Tibial nerve (tissue), 4 donors: ENCODE results near the gene SERTAD1. TPM values are rescaled to one million over a fixed set of nuclear protein-coding genes. Genes with fewer than 3 reads are reported as not detected.

ENCODE experiments used
- DNase-seq, 2 donors: peaks; one replicate each; pipeline ENCODE4 v3.0.0-alpha.2; 2019; ENCODE audit warnings: low spot score in 2 of 2
- H3K27ac ChIP-seq, 4 donors: fragments of 200-600 bp; sonication (generic) in 3 of 4; one replicate each; pipeline ENCODE4 v1.5.1; 2017 to 2019; ENCODE audit warnings: mild to moderate bottlenecking in 1 of 4
- H3K27me3 ChIP-seq, 2 donors: fragments of 200-600 bp; sonication (generic) in 1 of 2; one replicate each; pipeline versions ENCODE4 v1.5.1 to v1.6.0; 2017 to 2019
- H3K36me3 ChIP-seq, 3 donors: fragments of 200-600 bp; sonication (generic); one replicate each; pipeline ENCODE4 v1.5.1; 2018 to 2019
- H3K4me1 ChIP-seq, 4 donors: fragments of 200-600 bp; sonication (generic) in 3 of 4; one replicate each; pipeline ENCODE4 v1.5.1; 2017 to 2019
- H3K4me3 ChIP-seq, 4 donors: fragments of 200-600 bp; sonication (generic) in 3 of 4; one replicate each; pipeline ENCODE4 v1.5.1; 2017 to 2019; ENCODE audit warnings: mild to moderate bottlenecking in 1 of 4, moderate library complexity in 1 of 4
- H3K9me3 ChIP-seq, 4 donors: fragments of 200-600 bp; sonication (generic) in 3 of 4; one replicate each; pipeline ENCODE4 v1.5.1; 2017 to 2019
- EP300 ChIP-seq, 2 donors: sonication (generic); formaldehyde crosslinking; IDR thresholded peaks; one replicate each; pipeline ENCODE4 v1.6.1; 2017; ENCODE audit warnings: antibody characterized with exemption in 2 of 2, mild to moderate bottlenecking in 1 of 2
- POLR2A ChIP-seq, 2 donors: fragments of 450-650 bp; IDR thresholded peaks; one replicate each; pipeline ENCODE4 v1.6.1; 2017; ENCODE audit warnings: antibody characterized with exemption in 2 of 2, mild to moderate bottlenecking in 2 of 2, moderate library complexity in 2 of 2
- WGBS, 2 donors: methylation state at CpG; one replicate each; pipeline ENCODE4 v1.1.5; 2018; 5-methylcytosine and 5-hydroxymethylcytosine counted together
- small RNA-seq: library from RNA; depleted of rRNA; stranded (forward); fragments of <200 nt; gene quantifications from one replicate; pipeline ENCODE3, GENCODE V24; 2016
- total RNA-seq, 4 donors: library from RNA; depleted of rRNA; stranded (reverse); fragments of >200 nt; gene quantifications; one replicate each; pipeline ENCODE4 v1.1.0, GENCODE V29; 2016
- TF ChIP-seq, protein P1 (sequence below), 5 experiments: fragments of 200-600 bp in 3 of 5; fragments of 450-650 bp in 2 of 5; sonication (generic) in 3 of 5; IDR thresholded peaks; one replicate each; pipeline ENCODE4 v1.5.1; 2016 to 2019; ENCODE audit warnings: antibody characterized with exemption in 5 of 5, mild to moderate bottlenecking in 3 of 5, moderate library complexity in 2 of 5

SERTAD1 gene
- total RNA-seq, 4 donors from 2014 or later, result 18.9 to 22.2 (median 20.4) TPM

DNA sequence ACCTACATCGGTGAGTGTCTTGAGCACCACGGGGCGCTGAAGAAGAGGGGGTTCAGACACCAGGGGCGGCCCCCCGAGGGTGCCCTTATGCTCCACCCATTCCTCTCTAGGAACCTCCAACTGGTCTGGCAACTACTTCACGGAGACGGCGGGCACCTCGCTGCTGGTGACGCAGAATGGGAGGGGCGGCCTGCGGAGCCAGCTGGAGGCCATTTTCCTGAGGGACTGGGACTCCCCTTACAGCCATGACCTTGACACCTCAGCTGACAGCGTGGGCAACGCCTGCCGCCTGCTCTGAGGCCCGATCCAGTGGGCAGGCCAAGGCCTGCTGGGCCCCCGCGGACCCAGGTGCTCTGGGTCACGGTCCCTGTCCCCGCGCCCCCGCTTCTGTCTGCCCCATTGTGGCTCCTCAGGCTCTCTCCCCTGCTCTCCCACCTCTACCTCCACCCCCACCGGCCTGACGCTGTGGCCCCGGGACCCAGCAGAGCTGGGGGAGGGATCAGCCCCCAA, 47.9 kb downstream of the SERTAD1 start:
- H3K4me3 ChIP-seq, result no peak overlapping the region
- 87 to 92% methylated on average over 23 to 24 of the region's 25 CpGs for WGBS, 2 donors
- H3K4me1 ChIP-seq, result peaks cover 0 to 4% (median 0%) of the 10 kb centered on the region in 4 donors
- H3K36me3 ChIP-seq, result peaks cover 0 to 85% (median 4%) of the 10 kb centered on the region in 3 donors
- TF ChIP-seq EP300 (IDR thresholded peaks at IDR 0.05) (no peak), POLR2A (IDR thresholded peaks at IDR 0.05) (no peak)
- TF ChIP-seq, protein P1, sequence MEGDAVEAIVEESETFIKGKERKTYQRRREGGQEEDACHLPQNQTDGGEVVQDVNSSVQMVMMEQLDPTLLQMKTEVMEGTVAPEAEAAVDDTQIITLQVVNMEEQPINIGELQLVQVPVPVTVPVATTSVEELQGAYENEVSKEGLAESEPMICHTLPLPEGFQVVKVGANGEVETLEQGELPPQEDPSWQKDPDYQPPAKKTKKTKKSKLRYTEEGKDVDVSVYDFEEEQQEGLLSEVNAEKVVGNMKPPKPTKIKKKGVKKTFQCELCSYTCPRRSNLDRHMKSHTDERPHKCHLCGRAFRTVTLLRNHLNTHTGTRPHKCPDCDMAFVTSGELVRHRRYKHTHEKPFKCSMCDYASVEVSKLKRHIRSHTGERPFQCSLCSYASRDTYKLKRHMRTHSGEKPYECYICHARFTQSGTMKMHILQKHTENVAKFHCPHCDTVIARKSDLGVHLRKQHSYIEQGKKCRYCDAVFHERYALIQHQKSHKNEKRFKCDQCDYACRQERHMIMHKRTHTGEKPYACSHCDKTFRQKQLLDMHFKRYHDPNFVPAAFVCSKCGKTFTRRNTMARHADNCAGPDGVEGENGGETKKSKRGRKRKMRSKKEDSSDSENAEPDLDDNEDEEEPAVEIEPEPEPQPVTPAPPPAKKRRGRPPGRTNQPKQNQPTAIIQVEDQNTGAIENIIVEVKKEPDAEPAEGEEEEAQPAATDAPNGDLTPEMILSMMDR (IDR thresholded peaks at IDR 0.05), result no peak
- DNase-seq, result no peak
- H3K9me3 ChIP-seq, result no peaks in the 10 kb centered on the region
- H3K27ac ChIP-seq, result no peak overlapping the region
- H3K27me3 ChIP-seq, result no peaks in the 10 kb centered on the region

DNA sequence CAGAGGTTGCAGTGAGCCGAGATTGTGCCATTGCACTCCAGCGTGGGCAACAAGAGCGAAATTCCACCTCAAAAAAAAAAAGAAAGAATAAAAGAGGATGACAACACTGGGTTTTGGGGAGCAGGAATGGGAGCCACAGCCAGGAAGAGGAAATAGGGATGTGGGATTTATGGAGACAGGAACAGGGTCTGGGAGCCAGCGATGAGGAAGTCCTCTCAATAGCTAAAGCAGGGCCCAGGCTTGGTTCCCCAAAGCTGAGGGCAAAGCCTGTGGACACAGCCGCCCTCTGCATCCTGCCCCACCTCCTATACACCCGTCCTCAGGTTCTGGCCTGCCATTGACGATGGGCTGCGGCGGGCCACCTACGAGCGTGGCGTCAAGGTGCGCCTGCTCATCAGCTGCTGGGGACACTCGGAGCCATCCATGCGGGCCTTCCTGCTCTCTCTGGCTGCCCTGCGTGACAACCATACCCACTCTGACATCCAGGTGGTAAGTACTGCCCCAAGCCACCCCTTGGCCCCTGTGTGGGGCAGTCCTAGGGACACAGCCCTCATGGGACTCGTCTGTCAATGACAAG, 49.4 kb downstream of the SERTAD1 start:
- TF ChIP-seq EP300 (IDR thresholded peaks at IDR 0.05) (no peak), POLR2A (IDR thresholded peaks at IDR 0.05) (no peak)
- TF ChIP-seq, protein P1 (IDR thresholded peaks at IDR 0.05), result no peak
- WGBS, 2 donors, result 83 to 88% methylated on average over 17 of the region's 17 CpGs
- H3K36me3 ChIP-seq, result peaks cover 0 to 100% (median 4%) of the 10 kb centered on the region in 3 donors
- H3K27ac ChIP-seq, result no peak overlapping the region
- no peaks in the 10 kb centered on the region for H3K4me1 ChIP-seq
- no peak for DNase-seq
- H3K9me3 ChIP-seq, result no peaks in the 10 kb centered on the region
- no peaks in the 10 kb centered on the region for H3K27me3 ChIP-seq
- H3K4me3 ChIP-seq, result no peak overlapping the region

DNA sequence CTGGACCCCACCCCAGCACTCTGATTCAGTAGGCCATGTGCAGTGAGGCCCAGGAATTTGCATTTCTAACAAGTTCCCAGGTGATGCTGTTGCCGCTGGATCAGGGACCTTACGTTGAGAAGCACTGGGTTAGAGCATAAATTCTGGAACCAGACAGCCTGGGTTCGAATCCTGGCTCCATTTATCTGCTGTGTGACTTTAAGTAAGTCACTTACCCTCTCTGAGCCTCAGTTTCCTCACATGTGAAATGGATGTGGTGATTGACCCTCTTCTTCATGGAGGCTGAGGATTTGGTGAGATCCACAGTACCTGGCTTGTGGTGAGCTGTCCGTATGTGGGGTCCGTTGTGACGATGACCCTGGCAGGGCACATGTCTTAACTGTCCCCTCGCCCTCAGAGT, 51.7 kb downstream of the SERTAD1 start:
- 95 to 98% methylated on average over 7 of the region's 7 CpGs for WGBS, 2 donors
- Histone ChIP-seq H3K4me3 (no peak overlapping the region), H3K27ac (no peak overlapping the region), H3K4me1 (no peaks in the 10 kb centered on the region), H3K27me3 (no peaks in the 10 kb centered on the region), H3K36me3 (peaks cover 0 to 100% (median 4%) of the 10 kb centered on the region in 3 donors), H3K9me3 (no peaks in the 10 kb centered on the region)
- no peak for DNase-seq
- TF ChIP-seq, protein P1 (IDR thresholded peaks at IDR 0.05), result no peak
- TF ChIP-seq EP300 (IDR thresholded peaks at IDR 0.05), result no peak
- no peak for TF ChIP-seq POLR2A (IDR thresholded peaks at IDR 0.05)

DNA sequence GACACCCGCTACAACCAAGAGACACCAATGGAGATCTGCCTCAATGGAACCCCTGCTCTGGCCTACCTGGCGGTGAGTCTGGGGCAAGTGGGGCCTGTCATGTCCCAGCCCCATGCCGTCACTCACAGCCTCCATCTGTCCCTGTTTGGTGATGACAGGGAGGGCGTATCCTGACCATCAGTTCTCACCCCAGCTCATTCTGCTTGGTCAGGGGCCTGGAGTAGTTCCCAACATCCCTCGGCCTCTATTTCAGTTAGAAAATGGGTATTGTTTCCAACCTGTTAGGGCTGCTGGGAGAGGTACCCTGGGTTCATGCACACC, 54.0 kb downstream of the SERTAD1 start:
- H3K27me3 ChIP-seq, result no peaks in the 10 kb centered on the region
- TF ChIP-seq POLR2A (IDR thresholded peaks at IDR 0.05) (no peak), EP300 (IDR thresholded peaks at IDR 0.05) (no peak)
- TF ChIP-seq, protein P1 (IDR thresholded peaks at IDR 0.05), result no peak
- H3K4me3 ChIP-seq, result no peak overlapping the region
- no peaks in the 10 kb centered on the region for H3K9me3 ChIP-seq
- H3K36me3 ChIP-seq, result peaks cover 0 to 100% (median 4%) of the 10 kb centered on the region in 3 donors
- peaks cover 0 to 3% (median 0%) of the 10 kb centered on the region in 4 donors for H3K4me1 ChIP-seq
- no peak overlapping the region for H3K27ac ChIP-seq
- 89 to 100% methylated on average over 2 to 5 of the region's 5 CpGs for WGBS, 2 donors
- no peak for DNase-seq

Small RNAs within 50 kb of the gene (small RNA-seq; reads per million reads assigned to genes)
- gene RF00017, result not detected

Other genes starting within 250 kb of the SERTAD1 start
- gene MAP3K10, start 234.6 kb downstream of the SERTAD1 start, total RNA-seq, result 10 to 100 TPM; 12.7 to 24.6 (median 13.9) TPM
- under 1 TPM in 1 of 4 donors, not detected in 3; 0.84 TPM for gene TTC9B, start 207.6 kb downstream of the SERTAD1 start, total RNA-seq
- 1 to 10 TPM in 1 of 4 donors, not detected in 3; 2.7 TPM for gene CCNP, start 199.3 kb downstream of the SERTAD1 start, total RNA-seq
- 100 to 1,000 TPM in 3 of 4 donors, 10 to 100 TPM in 1; 93.3 to 161 (median 121) TPM for gene AKT2, start 140.6 kb downstream of the SERTAD1 start, total RNA-seq
- gene C19orf47, start 77.6 kb downstream of the SERTAD1 start, total RNA-seq, result 10 to 100 TPM in 3 of 4 donors, 1 to 10 TPM in 1; 4.7 to 27.0 (median 12.8) TPM
- gene PLD3, start 77.3 kb downstream of the SERTAD1 start, total RNA-seq, result 100 to 1,000 TPM; 259 to 352 (median 281) TPM
- under 1 TPM in 2 of 4 donors, not detected in 2; 0.39 to 0.60 TPM for gene HIPK4, start 35.8 kb downstream of the SERTAD1 start, total RNA-seq
- gene PRX, start 12.6 kb downstream of the SERTAD1 start, total RNA-seq, result 100 to 1,000 TPM; 454 to 667 (median 548) TPM
- gene SERTAD3, start 18.3 kb upstream of the SERTAD1 start, total RNA-seq, result 10 to 100 TPM; 15.6 to 23.4 (median 19.9) TPM
- gene BLVRB, start 39.8 kb upstream of the SERTAD1 start, total RNA-seq, result 100 to 1,000 TPM; 219 to 299 (median 244) TPM
- gene SPTBN4, start 41.0 kb upstream of the SERTAD1 start, total RNA-seq, result 10 to 100 TPM; 14.9 to 24.0 (median 19.7) TPM
- 100 to 1,000 TPM in 1 of 4 donors, 10 to 100 TPM in 3; 40.8 to 129 (median 51.2) TPM for gene SHKBP1, start 150.9 kb upstream of the SERTAD1 start, total RNA-seq
- 1,000 to 10,000 TPM in 2 of 4 donors, 100 to 1,000 TPM in 2; 851 to 1,504 (median 1,156) TPM for gene LTBP4, start 175.4 kb upstream of the SERTAD1 start, total RNA-seq